T follicular helper cell (primary cell): ENCODE results near the gene ARPP19.
"Not testable (repeated sequence)": the region's sequence is repeated elsewhere in the genome, so short reads cannot be mapped to it uniquely, and the experiment has no call there.

ENCODE experiments used
- DNase-seq: peaks from one replicate; pipeline ENCODE4 v3.0.0-alpha.2; 2020; ENCODE audit warnings: low read depth

Gene ARPP19

GRCh38 chr15:52514482-52514881 is 54.3 kb downstream of the ARPP19 start:
- DNase-seq = no peak

GRCh38 chr15:52512869-52513268 is 56.0 kb downstream of the ARPP19 start:
- not testable (repeated sequence) for DNase-seq

- DNase-seq = no peak
Observed at GRCh38 chr15:52511084-52511483, 57.7 kb downstream of the ARPP19 start.

- no peak for DNase-seq
Observed at GRCh38 chr15:52509500-52510245, 59.2 kb downstream of the ARPP19 start.

- DNase-seq = no peak
Observed at GRCh38 chr15:52506549-52506948, 62.3 kb downstream of the ARPP19 start.

GRCh38 chr15:52505151-52505550 is 63.7 kb downstream of the ARPP19 start:
- DNase-seq = no peak

- DNase-seq = no peak
Observed at GRCh38 chr15:52503788-52504496, 64.9 kb downstream of the ARPP19 start.

- no peak for DNase-seq
Observed at GRCh38 chr15:52502608-52503007, 66.2 kb downstream of the ARPP19 start.

GRCh38 chr15:52499506-52499905 is 69.3 kb downstream of the ARPP19 start:
- no peak for DNase-seq

GRCh38 chr15:52498706-52499105 is 70.1 kb downstream of the ARPP19 start:
- DNase-seq = no peak
